CD14-positive monocyte (primary cell): ENCODE measurements around the gene NDUFA8. TPM values are rescaled to one million over a fixed set of nuclear protein-coding genes. Genes with fewer than 3 reads are reported as not detected.

Source experiments
- DNase-seq, 3 donors: peaks; one replicate each; pipeline ENCODE4 v3.0.0-alpha.2; 2011 to 2022
- H2AFZ ChIP-seq: 2 replicates; pipeline ENCODE4 v1.6.0; 2012; ENCODE audit warnings: mild to moderate bottlenecking, low read depth, low read length, inconsistent platforms; ENCODE audit not compliant: insufficient read depth, poor library complexity, severe bottlenecking
- H3K27ac ChIP-seq, 2 donors: 1 replicate in 1 of 2; 2 replicates in 1 of 2; pipeline ENCODE4 v1.5.1; 2012 to 2013; ENCODE audit warnings: low read length in 2 of 2, control low read depth in 1 of 2, inconsistent platforms in 1 of 2, low read depth in 1 of 2, mild to moderate bottlenecking in 1 of 2
- H3K27me3 ChIP-seq, 2 donors: one replicate each; pipeline versions ENCODE4 v1.6.0 to v1.6.1; 2011 to 2013; ENCODE audit warnings: low read length in 2 of 2; ENCODE audit not compliant: control insufficient read depth in 2 of 2, insufficient read depth in 2 of 2
- H3K36me3 ChIP-seq, 2 donors: replicated peaks in 1 of 2; 1 replicate in 1 of 2; 2 replicates in 1 of 2; pipeline versions ENCODE4 v1.5.1 to v1.6.1; 2012 to 2013; ENCODE audit warnings: low read length in 2 of 2, control low read depth in 1 of 2, inconsistent platforms in 1 of 2, mild to moderate bottlenecking in 1 of 2; ENCODE audit not compliant: insufficient read depth in 2 of 2, control insufficient read depth in 1 of 2
- H3K4me1 ChIP-seq, 2 donors: 1 replicate in 1 of 2; 2 replicates in 1 of 2; pipeline versions ENCODE4 v1.5.1 to v1.6.1; 2012 to 2013; ENCODE audit warnings: low read length in 2 of 2, control low read depth in 1 of 2, inconsistent platforms in 1 of 2, mild to moderate bottlenecking in 1 of 2, moderate library complexity in 1 of 2; ENCODE audit not compliant: insufficient read depth in 2 of 2, control insufficient read depth in 1 of 2
- H3K4me2 ChIP-seq: replicated peaks from 2 replicates; pipeline ENCODE3; 2012; ENCODE audit warnings: low read length, moderate library complexity, mild to moderate bottlenecking; ENCODE audit not compliant: poor library complexity, severe bottlenecking; ENCODE audit errors: extremely low read depth
- H3K4me3 ChIP-seq, 3 experiments: fragments of 200-600 bp in 1 of 3; sonication (generic) in 1 of 3; replicated peaks in 1 of 3; 1 replicate in 2 of 3; 2 replicates in 1 of 3; pipeline ENCODE4 v1.5.1; 2011 to 2013; ENCODE audit warnings: low read length in 3 of 3, mild to moderate bottlenecking in 3 of 3, control low read depth in 2 of 3, low read depth in 2 of 3, inconsistent platforms in 1 of 3, moderate library complexity in 1 of 3
- H3K79me2 ChIP-seq: 2 replicates; pipeline ENCODE4 v1.6.0; 2012; ENCODE audit warnings: mild to moderate bottlenecking, control low read depth, inconsistent platforms, low read length, moderate library complexity; ENCODE audit not compliant: insufficient read depth
- H3K9ac ChIP-seq: 2 replicates; pipeline ENCODE4 v1.6.0; 2017; ENCODE audit warnings: low read length, mild to moderate bottlenecking; ENCODE audit not compliant: insufficient read depth, poor library complexity, severe bottlenecking
- H3K9me3 ChIP-seq, 2 donors: replicated peaks in 1 of 2; 1 replicate in 1 of 2; 2 replicates in 1 of 2; pipeline versions ENCODE4 v1.5.1 to v1.6.1; 2012 to 2013; ENCODE audit warnings: low read length in 2 of 2, control low read depth in 1 of 2; ENCODE audit not compliant: control insufficient read depth in 1 of 2, insufficient read depth in 1 of 2
- H4K20me1 ChIP-seq: 2 replicates; pipeline ENCODE4 v1.6.0; 2012; ENCODE audit warnings: mild to moderate bottlenecking, low read length, control low read depth, moderate library complexity; ENCODE audit not compliant: insufficient read depth
- H3K27ac Mint-ChIP-seq, 7 donors: one replicate each; pipeline ENCODE4 v1.8.0; 2020; ENCODE audit warnings: mild to moderate bottlenecking in 7 of 7, mixed read lengths in 7 of 7, moderate library complexity in 6 of 7, inconsistent platforms in 2 of 7
- H3K27me3 Mint-ChIP-seq, 3 donors: one replicate each; pipeline ENCODE4 v1.8.0; 2021 to 2022; ENCODE audit warnings: low read depth in 3 of 3, mild to moderate bottlenecking in 3 of 3, mixed read lengths in 3 of 3, moderate library complexity in 3 of 3, inconsistent platforms in 1 of 3
- H3K36me3 Mint-ChIP-seq, 2 donors: one replicate each; pipeline ENCODE4 v1.8.0; 2020; ENCODE audit warnings: mixed read lengths in 2 of 2, inconsistent platforms in 1 of 2, mild to moderate bottlenecking in 1 of 2
- H3K4me1 Mint-ChIP-seq: one replicate; pipeline ENCODE4 v1.8.0; 2020; ENCODE audit warnings: mild to moderate bottlenecking, mixed read lengths
- H3K4me3 Mint-ChIP-seq, 2 donors: one replicate each; pipeline ENCODE4 v1.8.0; 2020; ENCODE audit warnings: mild to moderate bottlenecking in 2 of 2, mixed read lengths in 2 of 2, moderate library complexity in 1 of 2
- H3K9me3 Mint-ChIP-seq, 7 donors: one replicate each; pipeline ENCODE4 v1.8.0; 2020 to 2022; ENCODE audit warnings: mixed read lengths in 7 of 7, mild to moderate bottlenecking in 6 of 7, moderate library complexity in 6 of 7, inconsistent platforms in 2 of 7
- CTCF ChIP-seq: fragments of 200-600 bp; IDR thresholded peaks from one replicate; pipeline ENCODE4 v1.8.0; 2022; ENCODE audit warnings: antibody characterized with exemption, mild to moderate bottlenecking
- WGBS: methylation state at CpG from one replicate; pipeline ENCODE4 v1.1.5; 2013; ENCODE audit warnings: missing lambda C conversion rate; ENCODE audit not compliant: insufficient coverage; 5-methylcytosine and 5-hydroxymethylcytosine counted together
- intact Hi-C, 2 donors: fragments of 100-400 bp; cut with micrococcal nuclease; formaldehyde crosslinking; loops; one replicate each; pipeline versions ENCODE4 v1.15.0 to v1.15.1; 2023
- polyA plus RNA-seq, 3 donors: library from polyadenylated mRNA; depleted of rRNA in 1 of 3; unstranded in 2 of 3; stranded (reverse) in 1 of 3; fragments of 300-500 nt in 2 of 3; fragments of >200 nt in 1 of 3; fragmentation: Illumina TruSeq in 2 of 3; gene quantifications; 1 replicate in 2 of 3; 2 replicates in 1 of 3; pipeline ENCODE4 v1.2.3, GENCODE V29; 2012 to 2021

The NDUFA8 gene
- polyA plus RNA-seq, 3 donors, result 19.6 to 71.2 (median 63.5) TPM

- intact Hi-C loops, result loop anchor here (5.0 to 10.0 kb wide), 6 partner anchors 60 to 1523 kb away; partner anchors contain the start of genes MRRF (in 2 of the 2), RBM18 (in 2 of the 2), MORN5 (in 1 of the 2) and NDUFA8 (in 1 of the 2)
- Histone ChIP-seq H3K9ac (no peak overlapping the region), H3K27me3 (peaks cover 0 to 8% of the 10 kb centered on the region in 2 donors), H3K4me2 (no peak overlapping the region), H3K36me3 (no peaks in the 10 kb centered on the region), H3K9me3 (no peaks in the 10 kb centered on the region), H4K20me1 (no peaks in the 10 kb centered on the region), H3K79me2 (no peaks in the 10 kb centered on the region), H2AFZ (no peak overlapping the region), H3K4me3 (no peak overlapping the region), H3K4me1 (peaks cover 11 to 12% of the 10 kb centered on the region in 2 donors), H3K27ac (no peak overlapping the region)
- Mint-ChIP-seq H3K27ac (no peak overlapping the region), H3K4me3 (no peak overlapping the region), H3K9me3 (peaks cover 0 to 3% (median 0%) of the 10 kb centered on the region in 7 donors), H3K36me3 (no peaks in the 10 kb centered on the region), H3K27me3 (peaks cover 11 to 24% (median 23%) of the 10 kb centered on the region in 3 donors), H3K4me1 (peaks cover 21% of the 10 kb centered on the region)
- no peak for DNase-seq
- no peak for TF ChIP-seq CTCF
- 59% methylated on average over 2 of the region's 8 CpGs for WGBS
Measured at GRCh38 chr9:122097679-122098315, 61.8 kb downstream of the NDUFA8 start.

- Histone ChIP-seq H3K9me3 (no peaks in the 10 kb centered on the region), H3K27me3 (peaks cover 0 to 8% of the 10 kb centered on the region in 2 donors), H3K36me3 (no peaks in the 10 kb centered on the region), H3K4me3 (no peak overlapping the region), H3K79me2 (peaks cover 8% of the 10 kb centered on the region), H3K9ac (no peak overlapping the region), H3K27ac (no peak overlapping the region), H2AFZ (no peak overlapping the region), H3K4me2 (no peak overlapping the region), H4K20me1 (no peaks in the 10 kb centered on the region), H3K4me1 (peaks cover 20 to 22% of the 10 kb centered on the region in 2 donors)
- Mint-ChIP-seq H3K4me1 (peaks cover 28% of the 10 kb centered on the region), H3K9me3 (no peaks in the 10 kb centered on the region), H3K27ac (no peak overlapping the region), H3K36me3 (no peaks in the 10 kb centered on the region), H3K27me3 (peaks cover 12 to 24% (median 23%) of the 10 kb centered on the region in 3 donors), H3K4me3 (no peak overlapping the region)
- intact Hi-C loops, result loop anchor here (5.0 to 10.0 kb wide), 6 partner anchors 60 to 1522 kb away; partner anchors contain the start of genes MRRF (in 2 of the 2), RBM18 (in 2 of the 2), MORN5 (in 1 of the 2) and NDUFA8 (in 1 of the 2)
- 93% methylated on average over 4 of the region's 4 CpGs for WGBS
- no peak for TF ChIP-seq CTCF
- DNase-seq, result no peak
Measured at GRCh38 chr9:122096620-122097415, 62.8 kb downstream of the NDUFA8 start.
